GM04504 (cell line): ENCODE results near the gene P4HTM.

Source experiments
- DNase-seq: peaks from one replicate; pipeline ENCODE4 v3.0.0-alpha.2; 2012; ENCODE audit warnings: low read depth

The P4HTM gene, protein sequence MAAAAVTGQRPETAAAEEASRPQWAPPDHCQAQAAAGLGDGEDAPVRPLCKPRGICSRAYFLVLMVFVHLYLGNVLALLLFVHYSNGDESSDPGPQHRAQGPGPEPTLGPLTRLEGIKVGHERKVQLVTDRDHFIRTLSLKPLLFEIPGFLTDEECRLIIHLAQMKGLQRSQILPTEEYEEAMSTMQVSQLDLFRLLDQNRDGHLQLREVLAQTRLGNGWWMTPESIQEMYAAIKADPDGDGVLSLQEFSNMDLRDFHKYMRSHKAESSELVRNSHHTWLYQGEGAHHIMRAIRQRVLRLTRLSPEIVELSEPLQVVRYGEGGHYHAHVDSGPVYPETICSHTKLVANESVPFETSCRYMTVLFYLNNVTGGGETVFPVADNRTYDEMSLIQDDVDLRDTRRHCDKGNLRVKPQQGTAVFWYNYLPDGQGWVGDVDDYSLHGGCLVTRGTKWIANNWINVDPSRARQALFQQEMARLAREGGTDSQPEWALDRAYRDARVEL

DNA sequence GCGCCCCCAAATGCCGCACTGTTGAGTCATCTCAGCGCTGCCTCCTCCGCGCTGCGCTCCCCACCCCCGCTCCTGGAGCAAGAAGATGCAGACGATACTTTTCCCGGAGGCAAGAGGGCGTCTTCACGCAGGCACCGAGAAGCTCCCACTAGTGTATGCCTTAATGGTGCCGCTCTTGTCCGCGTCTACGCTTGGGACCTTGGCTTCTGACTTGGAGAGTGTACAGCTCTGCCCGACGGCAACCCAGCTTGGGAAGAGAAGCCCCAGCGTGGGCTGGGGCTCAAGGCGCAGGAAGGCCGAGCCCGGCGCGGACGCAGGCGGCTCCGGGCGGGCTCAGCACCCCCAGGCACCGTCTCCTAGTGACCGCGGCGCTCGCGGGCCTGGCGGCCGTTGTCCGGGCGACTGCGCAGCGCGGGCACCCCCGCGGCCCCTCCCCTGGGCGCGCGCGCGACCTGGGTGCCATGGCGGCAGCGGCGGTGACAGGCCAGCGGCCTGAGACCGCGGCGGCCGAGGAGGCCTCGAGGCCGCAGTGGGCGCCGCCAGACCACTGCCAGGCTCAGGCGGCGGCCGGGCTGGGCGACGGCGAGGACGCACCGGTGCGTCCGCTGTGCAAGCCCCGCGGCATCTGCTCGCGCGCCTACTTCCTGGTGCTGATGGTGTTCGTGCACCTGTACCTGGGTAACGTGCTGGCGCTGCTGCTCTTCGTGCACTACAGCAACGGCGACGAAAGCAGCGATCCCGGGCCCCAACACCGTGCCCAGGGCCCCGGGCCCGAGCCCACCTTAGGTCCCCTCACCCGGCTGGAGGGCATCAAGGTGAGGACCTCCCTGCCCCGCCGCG, at the start of gene P4HTM:
Gene P4HTM, plus strand, starts transcription at position 446 of the 840 bp plus-strand sequence. Its CDS starts 16 bp downstream, at position 462.
- DNase-seq: peak; percentile 80

DNA sequence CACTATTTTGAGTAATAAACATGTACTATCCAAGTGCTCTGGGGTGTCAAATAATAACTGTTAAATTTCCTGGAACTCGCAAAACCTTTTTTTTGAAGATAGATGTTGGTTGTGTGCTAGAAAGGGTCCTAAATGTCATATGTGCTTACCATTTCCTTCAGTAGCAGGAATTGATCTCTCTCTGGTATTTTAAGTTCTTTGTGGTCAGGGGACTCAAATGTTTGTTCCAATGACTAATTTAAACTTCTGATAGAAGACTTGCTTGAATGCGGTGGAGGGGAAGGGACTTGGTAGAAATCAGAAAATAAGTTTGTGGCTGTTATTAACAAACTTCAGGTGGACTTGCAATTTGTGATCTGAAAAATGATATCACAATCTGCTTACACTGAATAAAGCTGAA, 44.6 kb upstream of the P4HTM start:
- no peak for DNase-seq

DNA sequence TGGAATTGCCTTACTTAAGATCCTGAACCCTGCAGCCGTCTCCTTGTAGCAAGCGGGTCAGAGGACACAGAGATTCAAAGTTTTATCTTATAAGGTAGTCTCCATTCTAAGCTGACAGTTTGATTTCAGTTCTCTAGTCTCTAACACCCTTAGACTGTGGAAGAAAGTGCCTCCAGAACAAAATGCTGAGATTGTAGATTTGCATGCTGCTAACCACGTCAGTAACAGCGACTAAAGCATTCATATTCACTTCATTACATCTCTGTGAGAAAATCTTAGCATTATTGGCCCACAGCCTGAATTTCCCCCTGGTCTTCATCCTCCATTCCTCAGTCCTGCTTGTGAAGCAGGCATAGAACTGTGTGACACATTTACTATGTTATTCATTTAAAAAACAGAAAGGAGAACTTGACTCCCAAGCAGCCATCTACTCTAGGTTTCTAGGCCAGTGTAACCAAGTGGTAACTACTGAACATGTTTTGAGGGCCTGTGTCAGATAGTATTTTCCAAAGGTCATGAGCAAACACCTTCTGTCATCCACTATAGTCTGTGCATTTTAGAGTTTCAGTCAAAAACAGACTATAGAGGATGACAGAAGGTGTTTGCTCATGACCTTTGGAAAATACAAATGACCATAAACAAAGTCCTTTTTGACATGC, 44.0 kb upstream of the P4HTM start:
- no peak for DNase-seq

DNA sequence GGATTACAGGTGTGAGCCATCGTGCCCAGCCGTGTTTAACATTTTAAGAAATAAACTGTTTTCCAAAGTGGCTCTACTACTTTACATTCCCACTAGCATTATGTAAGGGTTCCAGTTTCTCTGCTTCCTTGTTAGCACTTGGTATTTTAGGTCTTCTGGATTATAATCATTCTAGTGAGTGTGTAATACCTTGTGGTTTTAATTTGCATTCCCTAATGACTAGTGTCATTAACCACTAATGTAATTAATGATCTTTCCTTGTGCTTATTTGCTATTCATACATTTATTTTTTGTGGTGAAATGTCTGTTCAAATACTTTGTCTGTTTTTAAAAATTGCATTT, 40.7 kb upstream of the P4HTM start:
- DNase-seq: no peak

DNA sequence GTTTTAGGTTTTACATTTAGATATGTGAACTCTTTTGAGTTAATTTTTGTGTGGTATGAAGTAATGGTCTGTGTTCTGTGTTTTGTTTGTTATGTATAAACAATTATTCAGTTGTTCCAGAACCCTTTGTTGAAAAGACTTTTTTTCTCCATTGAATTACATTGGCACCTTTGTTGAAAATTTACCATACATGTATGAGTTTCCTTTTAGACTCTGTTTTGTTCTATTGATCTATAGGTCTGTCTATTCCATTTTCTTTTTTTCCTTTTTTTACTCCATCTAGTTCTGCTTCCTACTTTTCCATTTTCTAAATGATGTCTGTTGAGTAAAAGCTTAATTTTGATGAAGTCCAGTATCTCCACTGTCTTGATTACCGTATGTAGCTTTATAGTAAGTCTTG, 40.0 kb upstream of the P4HTM start:
- DNase-seq: no peak

DNA sequence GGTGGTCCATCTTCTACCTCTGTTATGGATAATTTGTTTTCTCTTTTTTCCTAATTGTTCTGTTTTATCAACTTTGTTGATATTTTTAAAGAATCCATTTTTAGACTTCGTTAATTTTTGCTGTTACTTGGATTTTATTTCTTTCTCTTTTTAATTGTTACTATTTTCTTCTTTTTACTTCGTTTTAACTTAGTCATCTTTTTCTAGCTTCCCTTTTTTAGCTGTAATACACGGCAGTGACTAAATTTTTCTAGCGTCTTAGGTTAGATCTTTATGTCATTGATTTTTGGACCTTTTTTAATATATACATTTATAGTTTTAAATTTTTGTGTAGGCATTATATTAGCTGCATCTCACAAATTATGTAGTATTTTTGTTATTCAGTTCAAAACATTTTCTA, 38.3 kb upstream of the P4HTM start:
- DNase-seq: no peak

DNA sequence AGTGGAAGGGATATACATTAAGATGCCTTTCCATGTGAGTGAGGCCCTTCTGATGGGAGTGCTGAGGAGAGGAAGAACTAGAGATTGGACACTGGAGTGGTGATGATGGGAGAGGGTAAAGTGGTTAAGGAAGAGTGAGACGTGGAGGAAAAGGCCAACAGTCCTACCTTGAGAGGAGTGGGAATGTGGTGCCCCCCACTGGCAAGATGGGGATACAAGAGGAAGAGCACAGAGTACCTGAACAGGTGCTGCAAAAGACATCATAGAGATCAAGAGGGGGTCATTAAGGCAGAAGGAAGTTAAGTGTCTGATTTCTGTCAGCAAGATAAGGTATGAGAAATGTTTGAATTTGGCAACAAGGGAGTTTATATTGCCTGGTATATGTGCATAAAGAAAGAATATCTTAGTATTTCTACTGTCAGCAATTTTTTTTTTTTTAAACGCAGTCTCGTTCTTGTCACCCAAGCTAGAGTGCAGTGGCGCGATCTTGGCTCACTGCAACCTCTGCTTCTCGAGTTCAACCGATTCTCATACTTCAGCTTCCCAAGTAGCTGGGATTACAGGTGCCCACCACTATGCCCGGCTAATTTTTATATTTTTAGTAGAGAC, 37.4 kb upstream of the P4HTM start:
- no peak for DNase-seq

DNA sequence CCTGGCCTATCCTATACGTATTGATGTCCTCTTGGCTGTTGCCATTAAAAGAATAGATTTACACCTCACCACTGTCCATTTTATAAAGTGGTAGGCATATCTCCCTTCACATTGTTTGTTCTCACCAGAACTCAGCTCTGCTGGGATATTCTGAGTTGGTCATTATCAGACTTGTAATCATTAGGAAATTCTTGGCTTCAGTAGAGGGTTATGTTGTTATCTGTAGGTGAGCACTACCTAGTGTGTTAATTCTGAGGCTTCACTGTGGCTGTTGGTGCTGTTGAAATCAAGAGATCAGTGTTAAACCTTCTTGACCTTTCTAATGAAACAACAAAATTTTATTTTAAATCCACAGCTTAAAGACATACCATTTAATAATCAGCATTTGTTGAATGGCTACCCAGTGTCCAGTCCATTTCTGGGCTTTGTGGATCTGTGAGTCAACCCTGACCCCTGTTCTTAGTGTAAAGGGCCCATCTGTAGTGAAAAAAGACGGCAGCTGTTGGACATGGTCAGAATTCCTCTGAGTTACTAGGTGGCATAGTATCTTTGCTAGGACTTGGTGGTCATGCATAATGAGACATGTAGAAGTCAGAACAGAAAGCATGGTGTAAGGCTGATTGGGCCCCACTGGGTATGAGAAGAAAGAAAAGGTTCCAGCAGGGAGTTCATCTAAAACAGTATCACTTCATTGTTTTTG, 32.9 kb upstream of the P4HTM start:
- DNase-seq: no peak

DNA sequence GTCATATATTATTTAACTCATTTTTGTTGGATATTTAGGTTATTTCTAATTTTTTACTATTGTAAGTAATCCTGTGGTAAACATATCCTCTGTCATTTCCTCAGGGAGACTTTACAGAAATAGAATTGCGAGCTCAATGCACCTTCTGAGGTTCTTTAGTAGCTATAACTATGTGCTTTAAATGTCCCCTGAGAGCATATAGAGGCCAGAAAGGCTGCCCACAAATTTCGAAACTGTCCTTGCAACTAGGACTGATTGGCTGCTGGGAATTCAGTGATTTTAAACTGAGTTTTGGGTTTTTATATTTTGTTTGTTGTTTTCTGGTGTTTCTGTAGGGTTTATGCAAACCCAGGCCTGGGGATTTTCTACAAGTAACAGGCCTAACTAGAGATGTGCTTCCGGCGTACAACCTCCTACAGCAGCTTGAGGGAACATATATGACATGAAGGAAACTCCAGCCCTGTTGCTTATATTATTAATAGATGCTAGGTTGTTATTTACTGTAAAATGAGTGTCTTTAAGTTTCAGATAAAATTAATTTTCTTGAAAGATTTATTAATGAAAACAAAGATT, 29.1 kb upstream of the P4HTM start:
- DNase-seq: no peak

DNA sequence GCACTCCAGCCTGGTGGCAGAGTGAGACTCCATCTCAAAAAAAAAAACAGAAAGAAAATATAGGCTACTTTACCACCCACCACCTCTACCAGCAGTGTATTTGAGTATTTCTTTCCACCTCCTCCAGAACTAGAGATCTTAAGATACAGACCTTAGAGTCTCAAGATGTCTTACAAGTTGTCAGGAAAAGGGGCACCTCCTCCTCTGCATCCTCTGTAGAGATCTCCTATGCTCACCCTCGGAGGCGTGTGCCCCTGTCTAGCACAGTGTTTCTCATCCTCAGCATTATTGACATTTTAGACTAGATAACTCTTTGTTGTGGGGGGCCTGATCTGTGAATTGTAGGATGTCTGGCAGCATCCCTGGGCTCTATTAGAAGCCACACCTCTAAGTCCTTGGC, 27.7 kb upstream of the P4HTM start:
- DNase-seq: no peak

DNA sequence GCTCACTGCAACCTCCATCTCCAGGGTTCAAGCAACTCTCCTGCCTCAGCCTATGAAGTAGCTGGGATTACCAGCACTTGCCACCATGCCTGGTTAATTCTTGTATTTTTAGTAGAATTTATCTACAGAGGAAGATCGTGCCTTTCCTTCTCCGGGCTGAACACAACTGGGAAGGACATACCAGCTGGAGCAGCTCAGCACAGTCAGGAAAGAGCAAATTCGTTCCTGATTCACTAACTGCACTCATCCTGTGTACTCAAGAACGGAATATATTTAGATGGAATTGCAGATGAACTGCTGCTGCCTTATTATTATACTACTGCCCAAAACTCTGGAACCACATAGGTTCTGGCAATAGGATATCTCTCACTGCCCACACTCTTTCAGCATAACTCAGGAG, 27.1 kb upstream of the P4HTM start:
- no peak for DNase-seq

DNA sequence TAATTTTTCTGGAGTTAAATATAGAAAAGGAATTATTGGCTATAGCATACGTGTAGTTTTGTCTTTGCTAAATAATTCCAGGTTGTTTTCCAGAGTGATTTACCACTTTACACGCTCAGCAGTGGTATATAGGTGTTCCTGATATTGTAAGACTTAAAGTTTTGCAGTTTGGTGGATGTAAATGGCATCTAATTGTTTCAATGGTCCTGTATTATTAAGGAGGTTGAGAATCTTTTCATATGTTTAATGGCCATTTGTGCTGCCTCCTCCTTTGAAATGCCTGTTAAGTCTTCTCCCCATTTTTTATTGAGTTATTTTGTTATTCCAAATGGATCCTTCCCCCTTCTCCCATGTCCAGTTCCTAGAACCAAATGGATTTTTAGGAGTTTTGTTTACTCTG, 26.4 kb upstream of the P4HTM start:
- DNase-seq: no peak

DNA sequence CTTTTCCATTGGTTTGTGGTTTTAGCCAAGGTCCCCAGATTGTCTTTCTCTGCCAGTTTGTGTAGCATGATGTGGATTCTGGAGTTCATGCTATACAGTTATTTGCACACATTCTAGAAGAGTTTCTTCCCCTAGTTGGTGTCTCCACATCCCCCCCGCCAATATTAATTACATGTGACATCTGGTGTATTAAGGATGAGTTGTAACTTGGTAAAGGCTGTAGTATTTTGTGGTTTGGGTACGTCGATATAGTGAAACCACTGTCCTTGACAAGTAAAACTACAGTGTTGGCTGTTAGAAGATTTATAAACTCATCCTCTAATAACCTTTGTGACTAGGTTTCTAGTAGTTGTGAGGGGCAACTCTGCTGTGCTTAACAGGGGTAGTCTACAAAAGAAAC, 23.7 kb upstream of the P4HTM start:
- DNase-seq: no peak

DNA sequence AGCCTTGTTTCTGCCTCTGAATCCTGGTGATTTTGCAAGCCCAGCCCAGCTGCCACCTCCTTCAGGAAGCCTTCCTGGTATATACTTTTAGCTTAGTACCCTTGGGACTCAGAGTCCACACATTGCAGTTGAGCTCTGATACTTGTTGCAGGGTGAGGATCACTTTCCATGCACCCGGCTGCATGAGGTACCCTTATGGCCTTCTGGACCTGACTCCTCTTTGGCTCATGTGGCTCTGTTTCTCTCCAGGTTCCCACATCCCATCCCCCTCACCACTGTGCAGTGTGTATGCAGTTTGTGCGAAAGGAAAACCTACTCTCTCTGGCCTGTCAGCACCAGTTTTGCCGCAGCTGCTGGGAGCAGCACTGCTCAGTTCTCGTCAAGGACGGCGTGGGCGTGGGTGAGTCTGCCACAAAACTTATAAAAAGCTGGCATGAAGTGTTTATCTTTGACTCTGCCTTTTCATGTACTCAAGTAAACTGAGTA, 23.1 kb upstream of the P4HTM start:
- no peak for DNase-seq

DNA sequence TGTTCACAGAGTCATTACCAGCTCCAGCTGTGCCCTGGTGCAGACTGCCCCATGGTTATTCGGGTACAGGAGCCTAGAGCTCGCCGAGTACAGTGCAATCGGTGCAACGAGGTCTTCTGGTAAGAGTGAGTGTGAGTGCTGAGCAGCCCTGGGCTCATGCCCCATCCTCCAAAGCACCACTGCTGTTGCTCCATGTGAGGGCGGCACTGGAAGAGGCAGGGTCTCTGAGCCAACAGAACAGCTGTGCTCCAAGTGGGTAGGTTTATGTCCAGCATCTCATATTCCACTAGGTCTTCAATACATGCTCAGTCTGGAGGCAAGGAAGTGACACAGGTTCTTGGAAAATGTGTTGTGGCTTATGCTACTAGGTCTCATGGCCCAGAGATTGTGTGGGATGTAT, 19.5 kb upstream of the P4HTM start:
- DNase-seq: no peak

DNA sequence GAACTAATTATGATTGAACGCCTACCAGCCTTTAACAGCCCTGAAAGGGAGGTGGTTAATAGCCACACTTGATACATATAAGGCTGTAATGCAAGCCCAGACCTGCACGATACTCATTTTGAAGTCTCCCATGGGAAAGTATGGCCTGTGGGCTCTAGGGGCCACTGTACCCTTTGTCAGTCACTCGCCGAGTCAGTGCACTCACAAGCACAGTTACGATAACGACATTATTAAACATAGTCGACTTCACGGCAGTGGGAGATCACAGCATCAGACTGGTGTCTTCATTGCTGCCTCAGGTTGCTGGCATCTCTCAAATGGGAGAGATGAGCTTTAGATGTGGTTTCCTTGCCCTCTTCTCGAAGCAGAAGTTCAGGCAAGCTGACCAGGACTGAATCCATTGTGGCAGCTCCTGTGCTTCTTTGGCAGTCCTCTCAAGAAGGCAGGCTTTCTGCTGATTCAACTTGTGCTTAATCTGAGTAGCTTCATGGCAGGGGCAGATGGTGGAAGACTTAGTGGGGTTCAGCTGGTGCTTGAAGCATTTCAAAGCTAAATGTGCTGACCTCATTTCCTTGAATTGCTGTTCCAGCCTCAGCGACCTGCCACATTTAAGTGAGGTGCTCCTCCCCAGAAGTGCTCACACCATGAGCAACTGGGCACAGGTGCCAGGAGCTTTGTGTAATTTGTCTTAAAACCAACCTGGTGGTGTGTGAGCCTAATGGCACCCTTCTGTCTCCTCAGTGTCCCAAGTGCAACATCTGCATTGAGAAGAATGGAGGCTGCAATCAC, 15.8 kb upstream of the P4HTM start:
- no peak for DNase-seq

DNA sequence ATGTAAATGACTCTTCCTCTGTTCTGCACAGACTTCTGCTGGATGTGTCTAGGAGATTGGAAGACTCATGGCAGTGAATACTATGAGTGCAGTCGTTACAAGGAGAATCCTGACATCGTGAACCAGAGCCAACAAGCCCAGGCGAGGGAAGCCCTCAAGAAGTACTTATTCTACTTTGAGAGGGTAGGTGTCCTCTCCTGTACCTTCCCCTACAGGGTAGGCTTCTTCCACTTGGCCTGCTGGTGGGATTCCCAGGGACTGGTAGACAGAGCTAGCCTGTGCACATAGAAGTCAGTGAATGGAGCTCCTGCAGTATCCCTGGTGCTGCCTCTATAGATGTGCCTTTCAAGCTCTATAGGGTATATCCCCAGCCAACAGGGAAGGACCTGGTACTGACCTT, 10.6 kb upstream of the P4HTM start:
- no peak for DNase-seq

DNA sequence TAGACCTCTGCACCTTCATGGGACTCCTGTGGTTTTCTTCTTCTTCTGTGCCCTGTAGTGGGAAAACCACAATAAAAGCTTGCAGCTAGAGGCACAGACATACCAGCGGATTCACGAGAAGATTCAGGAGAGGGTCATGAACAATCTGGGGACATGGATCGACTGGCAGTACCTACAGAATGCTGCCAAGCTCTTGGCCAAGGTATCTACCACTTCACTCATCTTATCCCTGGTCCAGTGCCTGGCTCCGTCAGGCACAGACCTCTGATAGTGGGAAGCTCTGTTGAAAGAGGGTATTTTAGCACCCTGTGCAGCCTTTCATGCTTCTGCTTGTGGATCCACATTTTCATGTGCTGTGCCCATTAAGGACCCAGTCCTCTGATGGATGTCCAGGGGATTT, 9.7 kb upstream of the P4HTM start:
- DNase-seq: no peak

DNA sequence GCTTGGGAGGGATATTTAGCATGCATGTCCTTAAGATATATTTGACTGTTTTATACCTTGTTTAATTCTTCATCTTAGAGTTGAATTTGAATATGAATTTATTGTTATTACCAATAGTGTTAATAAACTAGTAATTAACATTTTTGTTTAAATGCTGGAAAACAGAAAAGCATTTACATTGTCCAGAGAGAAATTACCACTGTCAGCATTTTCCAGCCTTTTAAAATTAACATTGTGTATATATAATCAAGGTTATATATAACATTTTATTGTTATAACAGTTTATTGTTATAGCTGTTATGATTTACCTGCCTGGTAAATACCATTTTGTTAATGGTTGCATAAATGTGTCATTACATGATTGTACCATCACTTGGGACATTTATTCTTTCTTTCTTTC, 8.0 kb upstream of the P4HTM start:
- no peak for DNase-seq

DNA sequence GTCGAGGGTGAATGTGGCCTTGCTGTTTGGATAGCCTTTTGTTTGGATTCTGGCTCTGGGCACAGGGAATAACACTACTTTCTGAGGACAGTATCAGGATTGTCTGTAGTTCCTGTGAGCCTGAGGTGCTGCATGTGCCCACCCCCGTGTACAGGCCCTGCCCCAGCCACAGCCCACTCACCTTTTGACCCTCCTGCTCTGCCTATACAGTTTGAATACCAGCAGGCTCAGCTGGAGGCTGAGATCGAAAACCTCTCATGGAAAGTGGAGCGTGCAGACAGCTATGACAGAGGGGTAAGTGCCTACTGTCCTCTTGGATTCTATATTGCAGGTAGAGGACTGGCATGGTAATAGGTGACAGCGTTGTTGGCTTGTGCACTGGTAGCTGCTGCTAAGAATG, 7.4 kb upstream of the P4HTM start:
- DNase-seq: no peak
